ENCODE data around the gene CDH12.
"Not testable (repeated sequence)": the region's sequence is repeated elsewhere in the genome, so short reads cannot be mapped to it uniquely, and the experiment has no call there.

CDH12 gene

GRCh38 chr5:22432905-22433304 is 420.2 kb downstream of the CDH12 start:
- DNase-seq (ENCODE audit: low read depth in 2 of 2): no peak

DNA sequence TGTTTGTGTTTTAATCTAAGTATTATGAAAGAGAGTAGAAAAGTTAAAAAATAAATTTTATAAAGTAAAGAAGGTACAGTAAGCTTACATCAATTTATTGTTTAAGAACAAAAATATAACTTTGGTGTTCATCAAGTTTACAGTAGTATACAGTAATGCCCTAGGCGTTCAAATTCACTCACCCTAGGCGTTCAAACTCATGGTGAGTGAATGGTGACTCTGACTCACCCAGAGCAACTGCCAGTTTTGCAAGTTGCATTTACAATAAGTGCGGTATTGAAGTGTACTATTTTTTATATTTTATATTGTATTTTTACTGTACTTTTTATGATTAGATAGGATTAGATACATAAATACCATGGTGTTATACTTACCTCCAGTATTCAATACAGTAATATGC is 421.3 kb downstream of the CDH12 start:
- no peak for DNase-seq (ENCODE audit: low read depth in 2 of 2)

GRCh38 chr5:22431406-22431805 is 421.7 kb downstream of the CDH12 start:
- DNase-seq (ENCODE audit: low read depth in 2 of 2): no peak

DNA sequence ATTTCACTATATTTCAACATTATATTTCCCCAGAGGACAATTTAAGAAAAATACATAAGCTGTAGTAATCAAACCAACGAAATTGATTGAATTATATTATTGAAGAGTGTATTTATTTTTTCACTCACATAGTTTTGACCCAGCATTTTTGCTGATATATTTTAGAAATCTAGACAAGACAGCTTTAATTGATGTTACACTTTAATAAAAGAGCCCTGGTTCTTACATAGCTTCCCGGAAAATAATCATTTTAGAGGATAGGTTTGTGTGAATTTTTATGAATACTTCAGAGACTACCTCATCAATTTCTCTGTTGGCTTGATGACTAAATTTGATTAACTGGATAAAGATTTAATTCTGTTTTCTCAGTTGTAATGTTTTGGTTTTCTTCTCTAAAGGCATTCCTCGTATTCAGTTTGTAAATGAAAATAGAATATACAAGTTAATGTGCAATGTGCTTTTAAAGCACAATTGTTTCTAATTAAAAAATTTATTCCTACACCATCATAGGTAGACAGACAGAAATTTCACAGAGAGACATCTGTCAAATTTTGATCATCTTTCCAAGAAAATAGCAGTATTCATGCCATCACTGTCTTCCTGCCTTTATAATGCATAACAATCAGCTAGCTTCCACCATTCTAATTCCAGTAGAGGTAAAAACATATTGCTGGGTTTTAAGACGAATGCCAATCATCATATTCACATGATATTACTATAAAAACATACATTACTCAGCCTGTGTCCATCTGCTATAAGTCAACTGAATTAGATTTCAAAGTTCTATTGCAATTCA is 441.4 kb downstream of the CDH12 start:
- DNase-seq (ENCODE audit: low read depth in 2 of 2): no peak

DNA sequence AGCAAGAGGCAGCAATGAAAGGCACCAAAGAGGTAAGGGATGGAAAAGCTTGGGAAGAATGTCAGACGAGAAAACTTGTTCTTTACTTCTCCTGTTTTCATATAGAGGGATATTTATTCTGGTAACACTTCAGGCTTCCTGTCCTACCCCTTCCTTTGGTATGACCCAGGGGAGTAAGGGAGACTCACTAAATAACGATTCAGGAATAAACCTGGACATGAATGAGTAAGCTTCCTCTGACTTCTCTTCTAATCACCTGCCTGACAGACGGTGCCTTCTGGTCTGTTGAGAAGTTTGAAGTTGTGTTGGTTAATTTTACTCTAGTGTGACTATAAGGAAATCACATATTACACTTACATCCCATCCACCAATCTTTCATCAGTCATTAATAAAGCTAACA is 461.2 kb downstream of the CDH12 start:
- DNase-seq (ENCODE audit: low read depth in 2 of 2): no peak

DNA sequence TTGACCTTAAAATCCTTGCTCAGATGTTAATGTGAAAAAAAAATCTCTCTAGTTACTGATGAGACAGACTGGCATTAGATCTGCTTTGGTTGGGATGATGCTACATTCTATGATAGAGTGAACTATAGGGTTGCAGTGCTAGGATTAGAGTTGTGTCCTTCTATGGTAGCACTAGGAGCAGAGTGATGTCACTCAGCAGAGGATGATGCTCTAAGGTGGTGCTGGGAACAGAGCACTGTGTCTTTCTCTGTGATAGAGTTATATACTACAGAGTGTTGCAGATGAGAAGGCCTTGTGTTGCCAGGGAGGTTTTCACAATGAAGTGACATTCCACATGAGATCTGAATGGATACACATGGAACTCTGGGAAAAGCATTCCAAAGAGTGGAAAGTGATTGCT is 462.3 kb downstream of the CDH12 start:
- DNase-seq (ENCODE audit: low read depth in 2 of 2): no peak

DNA sequence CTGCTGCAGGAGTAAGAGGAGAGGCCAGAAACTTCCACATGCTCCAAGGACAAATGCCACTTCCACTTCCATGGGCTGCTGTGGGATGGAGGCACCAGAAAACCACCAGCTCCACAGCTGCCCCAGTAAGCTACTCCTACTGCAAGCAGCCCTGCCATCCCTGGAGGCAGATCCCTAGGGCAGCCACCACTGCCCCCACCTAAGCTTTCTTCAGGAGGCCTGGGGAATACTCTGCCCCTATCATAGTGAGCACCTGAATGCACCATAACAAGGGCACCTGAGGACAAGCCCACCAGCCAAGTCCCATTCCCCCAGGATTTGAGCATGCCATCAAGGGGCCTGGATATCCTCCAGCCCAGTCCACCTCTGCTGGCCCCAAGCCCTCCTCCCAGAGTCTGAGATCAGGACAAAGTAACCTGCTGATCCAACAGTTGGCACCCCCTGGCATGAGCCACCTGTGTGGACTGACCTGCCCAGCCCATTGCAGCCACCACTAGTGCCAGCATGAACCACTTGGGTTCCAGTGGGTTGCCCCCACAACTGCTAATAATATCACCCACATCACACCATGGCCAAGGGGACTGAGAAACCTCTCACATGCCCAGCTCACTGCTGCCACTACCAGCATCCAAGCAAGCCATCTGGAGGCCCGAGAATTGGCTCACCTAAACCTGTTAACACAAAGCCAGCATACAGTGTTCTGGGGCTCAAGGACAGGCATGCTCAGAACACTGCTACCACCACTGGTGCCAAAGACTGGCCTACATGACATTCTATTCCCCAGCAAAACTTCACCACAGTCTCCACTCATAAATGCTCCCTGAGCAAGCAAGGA is 480.1 kb downstream of the CDH12 start:
- no peak for DNase-seq (ENCODE audit: low read depth in 2 of 2)

DNA sequence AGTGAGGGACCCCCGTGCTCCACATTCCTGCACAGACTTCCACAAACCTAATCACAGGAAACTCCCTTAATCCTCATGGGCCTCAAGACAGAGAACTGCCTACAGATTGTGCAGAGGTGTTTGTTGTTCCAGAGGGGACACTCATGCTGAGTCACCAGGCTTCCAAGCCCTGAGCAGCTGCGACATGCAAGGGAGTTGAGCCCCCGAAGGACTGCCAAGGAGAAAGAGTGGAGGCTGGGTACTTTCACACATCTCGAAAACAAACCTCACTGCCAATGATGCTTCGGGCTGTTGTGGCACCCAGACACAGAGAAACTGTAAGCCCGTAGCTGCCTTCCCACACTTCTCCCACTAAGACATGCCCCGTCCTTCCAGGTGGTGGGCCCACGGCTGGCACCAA is 480.8 kb downstream of the CDH12 start:
- DNase-seq (ENCODE audit: low read depth in 2 of 2): peak; percentile 14 to 25

GRCh38 chr5:22354956-22355355 is 498.2 kb downstream of the CDH12 start:
- DNase-seq (ENCODE audit: low read depth in 2 of 2): no peak

DNA sequence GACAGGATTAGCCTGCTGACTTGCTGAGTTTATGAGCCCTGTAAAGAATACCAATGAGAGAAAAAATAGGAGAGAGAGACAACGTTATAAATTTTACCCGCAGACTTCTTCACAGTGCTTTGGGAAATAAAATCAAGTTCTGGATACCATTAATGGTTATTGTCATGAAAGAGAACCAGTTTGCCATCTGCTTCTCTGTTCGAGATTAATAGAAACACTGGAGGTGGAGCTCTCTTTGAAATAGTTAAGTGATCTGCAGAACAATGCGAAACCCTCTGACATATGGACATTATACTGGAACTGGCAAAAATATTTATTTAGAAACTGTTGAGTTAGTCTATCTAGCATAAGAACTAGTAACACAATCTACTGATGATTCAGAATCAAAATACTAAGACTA is 500.7 kb downstream of the CDH12 start:
- DNase-seq (ENCODE audit: low read depth in 2 of 2): no peak

DNA sequence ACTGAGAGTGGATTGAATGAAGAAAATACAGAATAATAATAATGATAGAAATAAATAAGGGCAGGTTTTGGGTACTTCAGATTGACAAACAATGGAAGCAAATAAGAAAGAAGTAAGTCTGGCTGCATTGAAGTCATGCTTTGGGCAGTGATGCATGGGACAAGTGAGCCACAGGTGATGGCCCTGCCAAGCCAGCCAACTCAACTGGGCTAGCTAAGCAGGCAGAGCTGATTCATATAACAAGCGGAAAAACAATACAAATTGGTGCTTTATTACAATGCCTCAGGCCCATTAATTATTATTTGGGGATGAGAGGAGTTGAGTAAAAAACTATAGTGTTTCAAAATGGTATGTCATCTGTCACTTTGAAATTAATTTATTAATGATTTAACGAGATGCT is 502.0 kb downstream of the CDH12 start:
- DNase-seq (ENCODE audit: low read depth in 2 of 2): no peak

DNA sequence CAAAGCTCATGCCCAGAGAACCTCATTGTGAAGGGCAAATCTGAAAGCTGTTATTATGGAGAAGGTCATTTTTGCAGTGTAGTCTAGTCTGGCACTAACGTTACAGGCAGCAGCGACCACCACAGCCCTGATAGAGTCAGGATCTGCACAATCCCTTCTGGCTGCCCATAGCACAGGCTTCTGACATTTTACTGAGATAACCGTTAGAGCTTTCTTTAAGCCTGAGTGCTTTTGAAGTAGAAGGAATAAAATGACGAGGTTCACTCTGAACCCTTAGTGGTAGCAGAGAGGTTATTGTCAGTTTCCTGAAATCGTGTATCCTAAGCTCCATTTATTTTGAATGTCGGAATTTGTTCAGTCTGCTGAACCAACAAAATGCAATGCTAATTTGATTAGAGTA is 505.1 kb downstream of the CDH12 start:
- DNase-seq (ENCODE audit: low read depth in 2 of 2): no peak

DNA sequence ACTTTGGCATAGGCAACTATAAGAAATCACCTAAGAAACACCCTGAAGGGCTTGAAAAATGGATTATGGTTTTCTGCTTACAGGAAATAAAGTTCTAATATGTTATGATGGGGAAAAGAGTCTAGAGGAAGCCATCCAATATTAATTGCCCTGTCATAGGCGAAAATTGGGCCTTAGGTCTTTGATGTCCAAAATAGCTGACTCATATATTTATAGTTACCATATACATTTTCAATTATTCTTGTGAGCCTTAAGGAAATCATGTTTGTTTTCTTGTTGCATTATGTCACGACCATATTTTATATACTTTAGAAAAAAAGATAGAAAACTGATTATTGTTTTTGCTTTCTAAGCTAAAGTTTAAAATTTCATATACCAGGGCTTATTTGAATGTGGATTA is 509.1 kb downstream of the CDH12 start:
- no peak for DNase-seq (ENCODE audit: low read depth in 2 of 2)

GRCh38 chr5:22341406-22341805 is 511.7 kb downstream of the CDH12 start:
- no peak for DNase-seq (ENCODE audit: low read depth in 2 of 2)

DNA sequence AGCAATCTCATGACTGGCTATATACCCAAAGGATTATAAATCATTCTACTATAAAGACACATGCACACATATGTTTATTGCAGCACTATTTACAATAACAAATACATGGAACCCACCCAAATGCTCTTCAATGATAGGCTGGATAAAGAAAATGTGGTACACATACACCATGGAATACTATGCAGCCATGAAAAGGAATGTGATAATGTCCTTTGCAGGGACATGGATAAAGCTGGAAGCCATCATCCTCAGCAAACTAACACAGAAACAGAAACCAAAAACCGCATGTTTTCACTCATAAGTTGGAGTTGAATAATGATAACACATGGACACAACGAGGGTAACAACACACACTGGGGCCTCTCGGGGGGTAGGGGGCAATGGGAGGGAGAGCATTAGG is 520.2 kb downstream of the CDH12 start:
- not testable (repeated sequence) for DNase-seq (ENCODE audit: low read depth in 2 of 2)

DNA sequence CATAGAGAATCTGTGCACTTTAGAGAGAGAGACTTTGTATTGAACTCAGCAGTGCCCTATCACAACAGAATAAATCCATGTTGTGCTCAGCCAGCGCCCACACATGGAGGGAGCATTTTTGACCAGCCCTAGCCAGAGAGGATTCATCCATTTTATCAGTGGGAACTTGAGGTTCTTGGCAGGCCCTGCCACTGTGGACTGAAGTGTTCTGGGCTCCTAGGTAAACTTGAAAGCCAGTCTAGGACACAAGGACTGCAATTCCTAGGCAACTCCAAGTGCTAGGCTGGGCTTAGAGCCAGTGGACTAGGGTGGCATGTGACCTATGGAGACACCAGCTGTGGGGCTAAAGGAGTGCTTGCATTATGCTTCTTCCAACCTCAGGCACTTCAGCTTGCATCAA is 523.5 kb downstream of the CDH12 start:
- no peak for DNase-seq (ENCODE audit: low read depth in 2 of 2)

DNA sequence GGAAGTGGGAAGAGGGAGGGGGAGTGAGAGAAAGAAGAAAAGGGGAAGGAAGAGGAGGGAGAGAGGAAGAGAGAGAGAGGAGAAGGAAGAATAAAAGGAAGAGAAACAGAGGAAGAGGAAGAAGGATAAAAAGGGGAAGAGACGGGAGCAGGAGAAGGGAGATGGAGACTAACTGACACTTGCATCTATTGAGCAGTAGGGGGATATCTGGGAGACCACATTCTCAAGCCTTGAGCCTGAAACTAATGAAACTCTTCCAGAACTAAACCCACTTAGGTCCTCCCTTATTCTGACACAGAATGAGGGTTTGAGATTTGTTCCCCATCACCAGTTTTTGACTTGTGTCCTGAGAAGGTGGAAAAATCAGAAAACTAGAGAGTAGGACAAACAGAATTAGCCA is 533.3 kb downstream of the CDH12 start:
- DNase-seq (ENCODE audit: low read depth in 2 of 2): no peak

- no peak for DNase-seq (ENCODE audit: low read depth in 2 of 2)
Measured at GRCh38 chr5:22316294-22316693, 536.9 kb downstream of the CDH12 start.

- DNase-seq (ENCODE audit: low read depth in 2 of 2): not testable (repeated sequence)
Measured at GRCh38 chr5:22315052-22315451, 538.1 kb downstream of the CDH12 start.

DNA sequence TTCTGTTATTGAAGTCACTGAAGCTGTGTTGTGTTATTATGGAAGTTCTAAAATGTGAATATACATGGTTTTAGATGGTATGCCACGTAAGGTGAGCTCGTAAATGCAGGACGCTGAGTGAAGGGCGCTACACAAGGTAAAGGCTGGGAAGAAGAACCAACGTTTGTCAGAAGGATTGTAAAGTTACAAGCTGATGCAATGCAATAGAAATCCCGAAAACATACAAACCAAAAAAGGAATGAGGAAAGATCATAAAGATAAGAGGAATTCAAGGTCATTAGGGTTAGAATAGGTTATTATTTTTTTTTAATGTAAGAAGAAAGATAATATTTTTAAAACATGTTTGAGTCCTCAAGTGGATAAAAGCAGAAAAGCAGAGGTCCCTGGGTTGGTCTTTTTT is 538.6 kb downstream of the CDH12 start:
- DNase-seq (ENCODE audit: low read depth in 2 of 2): no peak

DNA sequence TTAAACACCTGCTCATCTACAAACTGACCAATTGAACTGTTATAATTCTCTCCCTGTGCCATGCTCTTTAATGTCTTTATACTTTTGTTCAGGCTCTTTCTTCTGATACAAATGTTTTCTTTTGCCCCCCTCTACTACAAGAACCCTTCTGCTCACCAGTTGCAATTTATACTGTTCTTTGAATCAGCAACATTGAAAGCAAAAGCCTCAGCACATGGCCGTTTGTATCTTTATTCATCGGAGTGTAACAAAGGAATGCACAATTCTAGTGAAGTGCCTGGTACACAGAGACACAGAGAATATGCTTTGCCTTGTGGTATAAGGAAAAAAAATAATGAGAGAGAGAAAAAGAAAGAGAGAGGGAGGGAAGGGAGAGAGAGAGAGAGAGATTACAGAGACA is 547.1 kb downstream of the CDH12 start:
- DNase-seq (ENCODE audit: low read depth in 2 of 2): no peak

- no peak for DNase-seq (ENCODE audit: low read depth in 2 of 2)
Measured at GRCh38 chr5:22295832-22296231, 557.3 kb downstream of the CDH12 start.

DNA sequence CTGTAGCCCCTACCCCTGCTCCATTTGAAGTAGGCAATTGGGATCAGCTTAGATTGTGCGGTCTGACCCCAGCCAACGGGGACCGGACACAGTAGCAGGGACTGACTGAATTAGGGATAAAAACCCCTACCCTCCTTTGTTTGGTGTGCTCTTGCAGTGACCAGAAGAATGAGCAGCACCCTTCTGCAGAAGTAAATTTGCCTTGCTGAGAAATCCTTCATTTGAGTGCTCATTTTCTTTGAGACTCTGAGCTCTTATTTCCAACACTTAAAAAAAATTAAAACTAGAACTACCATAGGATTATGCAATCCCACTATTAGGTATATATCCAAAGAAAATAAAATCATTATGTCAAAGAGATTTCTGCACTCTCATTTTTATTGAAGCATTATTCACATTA is 560.0 kb downstream of the CDH12 start:
- DNase-seq (ENCODE audit: low read depth in 2 of 2): no peak

Data from fibroblast of skin of left quadriceps (primary cell).